HG03095 (cell line): ENCODE results near the gene SLC25A10.

Experiments
- ATAC-seq: cut with Tn5 transposase; IDR thresholded peaks from one replicate; pipeline ENCODE4 v1.9.1; 2021; ENCODE audit warnings: moderate library complexity; ENCODE audit not compliant: unreplicated experiment

Gene SLC25A10

DNA sequence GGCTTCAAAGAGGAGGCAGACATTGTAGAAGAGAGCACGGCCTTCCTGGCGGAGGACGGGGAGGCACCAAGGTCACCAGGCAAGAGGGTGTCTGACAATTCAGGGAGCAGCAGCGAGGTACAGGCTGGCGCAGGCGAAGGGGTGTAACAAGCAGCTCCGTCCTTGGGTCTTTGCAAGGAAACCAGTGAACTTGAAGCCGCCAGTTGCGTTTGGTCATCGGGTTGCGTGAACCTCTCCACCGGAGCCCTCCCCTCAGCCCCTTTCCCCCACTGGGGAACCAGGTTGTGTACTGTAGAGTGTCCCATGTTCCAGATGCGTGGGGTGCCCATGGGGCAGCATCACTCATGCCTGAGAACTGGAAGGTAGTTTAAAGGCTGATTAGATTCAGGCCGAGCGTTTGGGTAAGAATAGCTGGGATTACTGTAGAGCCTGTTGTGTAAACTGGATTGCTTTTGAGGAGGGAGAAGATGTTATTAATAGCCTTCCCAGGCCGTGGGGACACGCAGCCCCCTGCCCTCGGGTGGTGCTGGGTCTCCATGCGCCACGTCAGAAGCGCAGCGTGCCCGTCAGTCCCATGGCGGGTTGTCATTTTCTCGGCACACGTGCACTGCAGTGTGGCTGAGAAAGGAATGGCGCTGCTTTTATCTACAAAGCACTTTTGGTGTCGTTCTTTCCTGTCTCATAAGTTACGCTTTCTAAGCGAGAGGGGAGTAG, 6.4 kb upstream of the SLC25A10 start:
- no peak for ATAC-seq

DNA sequence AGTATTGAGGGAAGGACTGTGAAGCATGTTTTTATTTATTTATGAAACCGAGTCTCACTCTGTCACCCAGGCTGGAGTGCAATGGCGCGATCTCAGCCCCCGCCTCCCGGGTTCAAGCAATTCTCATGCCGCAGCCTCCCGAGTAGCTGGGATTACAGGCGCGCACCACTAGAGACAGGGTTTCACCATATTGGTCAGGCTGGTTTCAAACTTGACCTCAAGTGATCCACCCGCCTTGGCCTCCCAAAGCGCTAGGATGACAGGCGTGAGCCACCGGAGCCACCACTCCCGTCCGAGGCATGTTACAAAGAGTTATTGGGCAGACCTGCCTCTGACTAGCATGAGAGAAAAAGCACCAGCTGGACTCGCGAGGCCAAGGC, 5.9 kb upstream of the SLC25A10 start:
- no peak for ATAC-seq

DNA sequence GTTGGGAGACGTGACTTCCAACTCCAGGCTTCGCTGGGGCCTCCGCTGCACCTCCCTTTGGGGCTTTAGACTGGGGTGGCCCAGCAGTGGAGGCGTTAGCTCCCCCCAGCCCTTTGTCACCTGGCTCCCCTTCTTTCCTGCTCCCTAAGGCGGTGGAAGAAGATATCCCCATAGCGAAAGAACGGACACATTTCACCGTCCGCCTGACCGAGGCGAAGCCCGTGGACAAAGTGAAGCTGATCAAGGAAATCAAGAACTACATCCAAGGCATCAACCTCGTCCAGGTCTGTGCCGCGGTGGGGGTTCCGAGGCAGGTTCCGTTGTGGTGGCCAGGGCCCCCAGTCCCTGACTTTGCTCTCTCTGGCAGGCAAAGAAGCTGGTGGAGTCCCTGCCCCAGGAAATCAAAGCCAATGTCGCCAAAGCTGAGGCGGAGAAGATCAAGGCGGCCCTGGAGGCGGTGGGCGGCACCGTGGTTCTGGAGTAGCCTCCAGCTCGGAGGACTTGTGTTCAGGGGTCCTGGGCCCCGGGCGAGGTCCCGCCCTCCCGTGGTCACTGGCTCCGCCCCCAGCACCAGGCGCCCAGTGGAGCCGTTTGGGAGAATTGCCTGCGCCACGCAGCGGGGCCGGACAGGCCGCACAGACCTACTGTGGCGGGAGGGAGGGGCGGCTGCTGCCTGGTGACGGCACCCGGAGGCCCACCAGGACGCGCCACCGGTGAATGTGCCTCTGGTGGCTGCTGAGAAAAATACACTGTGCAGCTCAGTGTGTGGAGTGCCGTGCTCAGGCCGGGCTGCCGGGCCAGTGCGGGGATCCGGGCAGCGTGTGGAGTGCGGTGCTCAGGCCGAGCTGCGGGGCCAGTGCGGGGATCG, 5.1 kb upstream of the SLC25A10 start:
- ATAC-seq: no peak

DNA sequence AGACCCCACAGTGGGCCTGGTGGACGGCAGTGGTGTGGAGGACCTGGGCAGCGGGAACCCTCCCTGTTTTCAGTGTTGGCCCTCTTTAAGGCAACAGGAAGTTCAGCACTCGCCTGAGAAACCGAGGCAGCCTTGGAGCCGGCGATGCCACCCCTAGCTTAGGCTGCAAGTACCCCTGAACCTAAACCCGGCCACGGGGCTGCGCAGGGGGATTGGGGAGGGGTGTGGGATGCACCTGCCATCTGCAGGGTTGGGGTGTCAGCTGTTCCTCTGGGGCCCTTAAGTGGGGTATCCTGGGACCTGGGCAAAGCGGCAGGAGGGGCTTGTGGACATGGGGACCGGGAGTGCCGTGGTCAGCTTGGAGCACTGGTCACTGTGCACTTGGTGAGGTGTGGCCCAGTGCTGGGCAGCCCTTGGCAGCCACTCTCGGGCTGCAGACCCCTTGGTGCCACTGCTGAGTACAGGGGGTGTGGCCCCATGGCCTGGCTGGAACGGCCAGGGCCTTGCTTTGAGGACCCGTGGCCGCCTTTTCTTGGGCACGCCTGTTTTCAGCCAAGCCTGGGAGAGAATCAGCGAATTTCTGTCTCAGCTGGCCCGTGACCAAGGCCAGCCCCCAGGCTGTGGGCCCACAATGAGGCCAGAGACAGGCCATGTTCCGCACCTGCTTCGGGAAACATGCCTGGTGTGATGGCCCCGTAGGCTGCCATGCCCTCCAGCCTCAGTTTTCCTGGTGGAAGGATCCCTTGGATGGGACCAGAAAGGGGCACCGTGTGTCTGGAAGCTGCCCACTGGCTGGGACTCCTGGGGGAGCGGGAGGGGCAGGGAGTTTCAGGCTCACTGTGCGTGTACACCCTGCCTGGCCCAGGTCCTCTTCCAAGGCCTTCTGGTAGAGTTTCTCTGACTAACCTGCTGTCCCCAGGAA, 4.1 kb upstream of the SLC25A10 start:
- no peak for ATAC-seq

DNA sequence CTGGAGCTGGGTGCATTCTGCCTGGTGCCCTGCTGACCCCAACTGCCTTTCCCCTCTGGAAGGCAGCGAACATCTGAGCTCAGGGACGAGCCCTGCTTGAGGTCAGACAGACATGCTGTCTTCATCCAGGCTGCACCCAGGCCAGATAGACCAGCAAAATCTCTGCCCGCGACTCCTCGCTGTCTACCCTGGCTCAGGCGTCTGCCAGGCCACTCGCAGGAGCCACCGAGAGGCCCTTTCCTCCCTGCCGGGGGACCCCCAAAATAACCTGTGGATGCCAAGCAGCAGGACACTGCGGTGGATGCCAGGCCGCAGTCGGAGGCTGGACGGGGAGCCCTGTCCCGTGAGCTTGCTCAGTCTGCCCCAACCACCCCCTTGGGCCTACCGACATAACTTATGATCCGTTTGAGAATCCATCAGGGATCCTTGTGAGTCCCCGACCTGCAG, 3.3 kb upstream of the SLC25A10 start:
- no peak for ATAC-seq

DNA sequence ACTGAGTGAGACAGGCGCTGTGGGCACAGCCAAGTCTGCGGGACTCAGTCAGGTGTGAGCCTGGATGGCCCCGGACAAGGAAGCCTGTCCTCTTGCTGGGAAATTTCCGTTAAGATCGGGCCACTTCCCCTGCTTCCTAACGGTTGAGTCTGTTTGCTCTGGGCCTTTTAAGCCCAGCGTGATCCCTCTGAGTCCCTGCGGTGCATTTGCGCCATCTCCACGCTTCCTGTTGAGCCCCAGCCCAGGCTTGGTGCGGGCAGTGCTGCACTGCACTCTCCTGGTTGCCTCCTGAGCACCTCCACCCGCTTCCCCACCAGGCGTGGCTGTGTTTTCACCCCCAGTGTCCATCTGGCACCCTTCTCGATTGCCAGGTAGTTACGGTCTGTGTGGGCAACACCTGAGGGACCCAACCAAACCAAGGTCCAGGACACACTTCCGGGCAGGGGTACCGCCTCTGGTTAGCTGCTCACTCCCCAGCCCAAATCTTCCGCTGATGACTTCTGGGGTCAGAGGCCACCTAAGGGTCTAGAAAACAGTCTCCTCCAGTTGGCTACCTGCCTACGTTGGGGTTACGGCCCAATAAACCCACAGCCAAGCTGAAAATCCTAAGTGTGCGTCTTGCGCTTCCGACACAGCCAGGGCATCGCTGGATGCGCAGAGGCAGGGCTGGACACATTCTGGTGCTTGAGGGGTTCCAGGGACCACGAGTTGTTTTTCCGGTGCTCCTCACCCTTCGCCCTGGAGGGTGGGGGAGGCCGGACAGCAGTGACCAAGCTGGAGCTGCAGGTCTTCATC, 1.4 kb upstream of the SLC25A10 start:
- no peak for ATAC-seq

DNA sequence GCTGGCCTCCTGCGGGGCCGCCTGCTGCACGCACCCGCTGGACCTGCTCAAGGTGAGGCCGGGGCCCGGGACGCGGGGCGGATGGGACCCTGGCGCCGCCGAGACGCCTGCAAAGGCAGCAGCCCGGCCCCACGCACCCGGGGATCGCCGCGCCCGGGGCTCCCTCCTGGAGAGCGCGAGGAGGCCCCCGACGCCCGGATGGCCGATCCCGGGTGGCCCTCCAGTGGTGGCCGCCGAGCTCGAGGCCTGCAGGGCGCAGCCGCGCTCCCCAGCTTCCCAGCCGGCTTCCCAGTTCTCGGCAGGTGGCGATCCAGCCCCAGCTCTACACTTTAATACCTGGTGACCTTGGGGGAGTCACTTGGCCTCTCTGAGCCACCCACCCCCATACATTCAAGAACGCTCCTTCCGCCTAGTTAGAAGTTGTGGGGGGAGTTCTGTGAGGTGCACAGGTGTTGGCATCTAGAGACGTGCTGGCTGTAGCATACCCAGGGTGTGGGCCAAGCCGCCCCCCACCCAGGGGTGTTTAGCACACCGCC, 452 bp downstream of the SLC25A10 start:
- no peak for ATAC-seq

DNA sequence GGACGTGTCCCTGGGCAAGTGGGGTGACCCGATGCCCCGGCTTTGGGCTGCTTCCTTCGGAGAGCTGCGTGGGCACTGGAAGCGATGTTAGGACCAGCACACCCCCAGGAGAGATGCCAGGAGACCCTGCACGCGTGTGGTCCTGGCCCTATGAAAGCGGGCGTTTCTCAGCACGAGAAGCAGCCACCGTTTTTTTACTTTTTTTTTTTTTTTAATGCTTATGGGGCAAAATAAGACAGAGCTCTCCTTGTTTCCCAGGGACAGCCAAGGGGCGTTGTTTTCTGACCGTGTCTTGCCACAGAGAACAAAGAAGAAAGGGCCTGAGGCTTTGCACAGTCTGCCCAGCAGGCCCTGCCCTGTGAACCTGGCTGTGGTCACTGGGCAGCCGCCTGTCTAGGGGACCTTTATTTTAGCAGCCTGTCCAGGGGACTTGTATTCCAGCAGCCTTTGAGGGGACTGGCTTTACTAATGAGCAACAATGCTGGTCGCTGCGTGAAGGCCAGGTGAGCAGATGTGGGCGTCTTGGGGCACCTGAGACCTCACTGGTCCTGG, 996 bp downstream of the SLC25A10 start:
- no peak for ATAC-seq

DNA sequence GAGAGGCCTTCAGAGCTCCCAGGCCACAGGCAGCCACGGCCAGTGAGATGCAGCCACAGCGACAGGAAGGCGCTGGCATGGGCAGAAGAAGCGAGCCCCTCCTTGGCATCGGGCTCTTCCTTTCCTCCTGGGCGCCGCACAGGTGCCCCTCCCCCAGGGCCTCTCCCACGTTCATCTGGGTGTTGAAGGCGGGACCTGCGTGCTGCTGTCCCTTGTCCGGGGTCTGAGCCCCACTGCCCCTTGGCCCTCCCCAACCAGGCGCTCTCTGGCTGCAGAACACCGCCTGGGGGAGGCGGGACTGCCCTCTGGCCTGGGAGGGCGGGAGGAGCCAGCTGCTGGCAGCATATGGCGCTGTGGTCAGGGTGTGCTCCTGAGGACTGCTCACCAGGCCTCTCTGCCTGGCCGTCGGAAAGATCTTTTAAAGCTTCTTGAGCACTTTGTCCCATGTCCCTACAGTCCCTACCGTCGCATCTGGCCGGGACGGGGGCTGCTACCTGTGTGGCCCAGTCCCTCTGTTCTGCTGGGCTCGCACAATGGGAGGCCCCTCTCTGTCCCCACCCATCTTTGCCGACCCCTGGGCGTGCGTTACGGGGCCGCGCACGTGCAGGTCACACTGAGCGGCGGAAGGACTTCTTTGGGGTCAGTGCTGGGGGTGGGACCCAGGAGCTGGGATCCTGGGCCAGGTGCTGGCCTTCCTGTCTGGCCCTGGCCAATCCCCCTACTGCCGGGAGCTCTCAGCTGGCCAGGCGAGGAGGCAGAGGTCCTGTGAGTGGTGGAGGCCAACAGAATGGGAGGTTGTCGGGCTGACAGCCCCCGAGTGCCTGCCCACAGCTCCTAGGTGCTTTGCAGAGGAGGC, 1.7 kb downstream of the SLC25A10 start:
- ATAC-seq: no peak

DNA sequence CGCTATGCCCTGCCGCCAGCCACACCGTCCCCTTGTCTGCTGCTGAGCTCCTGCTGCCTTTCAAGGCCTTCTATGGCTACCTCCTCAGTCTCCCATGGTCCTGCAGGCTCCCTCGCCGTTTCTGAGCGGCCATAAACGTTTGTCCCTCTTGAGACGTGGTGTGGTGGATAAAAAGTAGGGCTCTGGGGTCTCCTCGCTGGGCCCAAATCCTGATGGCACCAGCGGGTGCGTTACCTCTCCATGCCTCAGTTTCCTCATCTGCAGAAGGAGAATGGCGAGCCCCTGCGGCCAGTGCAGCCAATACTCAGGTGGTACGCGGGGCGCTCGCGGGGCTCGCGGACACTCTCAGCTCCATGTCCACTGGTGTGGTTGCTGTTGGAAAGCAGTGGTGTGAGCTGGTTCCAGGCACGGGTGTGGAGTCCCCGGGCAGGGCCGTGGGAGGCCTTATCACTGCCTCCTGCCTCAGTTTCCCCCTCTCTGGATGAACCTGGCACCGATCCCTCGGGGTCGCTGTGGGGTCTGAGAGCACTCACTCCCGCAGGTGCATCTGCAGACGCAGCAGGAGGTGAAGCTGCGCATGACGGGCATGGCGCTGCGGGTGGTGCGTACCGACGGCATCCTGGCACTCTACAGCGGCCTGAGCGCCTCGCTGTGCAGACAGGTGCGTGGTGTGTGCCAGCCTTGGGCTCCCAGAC, 2.5 kb downstream of the SLC25A10 start:
- no peak for ATAC-seq

DNA sequence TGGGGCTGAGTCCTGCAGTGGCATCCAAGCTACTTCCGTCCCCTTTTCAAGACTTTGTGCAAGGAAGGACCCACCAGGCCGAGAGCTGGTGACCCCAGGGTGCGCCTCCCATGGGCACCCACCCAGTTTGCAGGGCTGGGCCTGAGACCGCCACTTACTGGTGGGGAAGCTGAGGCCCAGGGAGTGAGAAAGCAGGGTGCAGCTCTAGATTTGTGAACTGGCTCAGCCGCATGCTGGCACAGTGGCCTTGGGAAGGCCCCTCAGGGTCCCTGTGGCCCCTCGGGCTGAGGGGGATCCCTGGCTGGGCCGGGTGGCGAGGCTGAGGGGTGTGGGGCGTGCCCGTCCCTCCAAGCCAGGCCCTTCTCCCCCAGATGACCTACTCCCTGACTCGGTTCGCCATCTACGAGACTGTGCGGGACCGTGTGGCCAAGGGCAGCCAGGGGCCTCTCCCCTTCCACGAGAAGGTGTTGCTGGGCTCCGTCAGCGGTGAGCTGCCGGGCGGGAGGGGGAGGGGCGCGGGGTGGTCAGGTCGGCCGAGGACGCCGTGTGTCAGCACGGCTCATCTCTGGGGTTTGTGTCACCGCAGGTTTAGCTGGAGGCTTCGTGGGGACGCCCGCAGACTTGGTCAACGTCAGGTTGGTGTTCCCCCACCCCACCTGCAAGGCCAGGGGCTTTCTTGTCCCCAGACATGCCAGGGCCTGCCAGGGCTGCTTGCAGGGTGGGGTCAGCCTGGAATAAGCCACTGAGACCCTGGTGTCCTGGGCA, 3.2 kb downstream of the SLC25A10 start:
- ATAC-seq: no peak

DNA sequence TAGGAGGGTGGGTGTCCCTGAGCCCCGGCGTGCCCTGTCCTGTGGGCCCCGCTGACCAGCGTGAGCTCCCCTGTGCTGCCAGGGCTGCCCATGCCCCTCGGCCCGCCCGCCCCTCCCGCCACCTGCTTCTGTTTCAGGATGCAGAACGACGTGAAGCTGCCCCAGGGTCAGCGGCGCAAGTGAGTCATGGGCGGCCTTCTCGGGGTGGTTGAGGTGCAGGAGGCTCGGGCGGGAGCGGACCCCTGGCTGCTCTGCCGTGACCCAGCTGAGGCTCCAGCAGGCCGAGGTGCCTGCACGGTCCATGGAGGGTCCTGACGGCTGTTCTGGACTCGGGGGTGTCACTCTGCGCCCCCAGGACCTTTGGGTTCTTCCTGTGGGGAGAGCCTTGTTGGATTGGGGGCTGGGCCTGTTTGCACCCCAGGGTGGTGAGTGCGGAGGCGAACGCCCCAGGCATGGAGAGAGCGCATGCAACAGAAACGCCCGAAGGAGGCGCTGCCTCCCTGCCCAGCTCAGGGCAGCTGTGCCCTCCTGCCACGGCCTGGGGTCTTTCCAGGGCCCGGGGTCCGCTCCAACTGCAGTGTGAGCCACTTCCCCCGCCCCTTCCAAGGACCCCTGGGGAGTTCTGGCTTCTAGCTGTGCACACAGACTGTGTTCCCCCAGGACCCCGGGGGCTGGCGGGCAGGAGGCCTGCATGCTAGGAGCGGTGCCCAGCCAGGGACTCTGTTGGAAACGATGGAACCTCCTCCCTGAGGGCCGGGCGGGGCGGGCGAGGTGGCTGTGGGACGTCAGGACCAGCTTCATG, 4.0 kb downstream of the SLC25A10 start:
- no peak for ATAC-seq

DNA sequence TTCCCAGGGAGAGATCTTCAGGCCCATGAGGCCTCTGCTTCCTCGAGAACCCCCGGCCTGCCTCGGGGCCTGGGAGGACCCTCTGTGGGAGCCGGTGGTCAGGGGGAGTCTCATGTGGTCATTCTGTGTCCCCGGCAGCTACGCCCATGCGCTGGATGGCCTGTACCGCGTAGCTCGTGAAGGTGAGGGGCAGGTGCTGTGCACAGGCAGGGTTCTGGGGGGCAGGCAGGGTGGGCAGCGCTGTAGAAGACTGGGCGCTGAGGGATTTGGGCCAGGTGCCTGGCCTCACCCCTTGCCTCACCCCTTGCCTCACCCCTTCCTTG, 4.6 kb downstream of the SLC25A10 start:
- ATAC-seq: no peak

DNA sequence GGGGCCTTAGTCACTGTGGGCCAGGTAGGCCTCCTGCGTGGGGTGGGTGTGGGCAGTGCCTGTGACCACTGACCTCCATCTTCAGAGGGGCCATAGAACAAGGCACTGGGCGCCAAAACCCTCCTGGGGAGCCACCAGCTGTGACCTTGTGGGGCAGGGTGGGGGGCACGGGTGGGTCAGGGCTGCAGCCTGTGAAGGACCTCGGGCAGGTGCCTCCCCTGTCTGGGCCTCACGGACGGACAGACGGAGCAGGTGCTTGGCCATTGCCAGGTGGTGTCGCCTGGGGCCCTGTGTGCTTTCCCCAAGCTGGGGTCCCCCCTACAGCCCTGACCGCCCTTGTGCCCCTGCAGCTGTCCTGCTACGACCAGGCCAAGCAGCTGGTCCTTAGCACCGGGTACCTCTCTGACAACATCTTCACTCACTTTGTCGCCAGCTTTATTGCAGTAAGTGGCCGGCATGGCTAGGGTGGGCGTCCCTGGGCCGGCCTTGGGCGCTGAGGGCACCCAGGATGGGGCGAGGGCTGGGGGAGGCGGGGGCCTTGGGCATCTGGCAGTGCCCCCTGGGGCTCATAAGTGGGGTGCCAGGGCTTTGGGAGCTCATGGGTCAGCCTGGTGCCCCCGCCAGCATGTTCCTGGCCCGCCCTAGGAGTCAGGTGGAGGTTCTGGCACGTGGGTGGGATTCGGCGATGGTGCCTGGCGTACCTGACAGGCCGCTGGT, 5.1 kb downstream of the SLC25A10 start:
- no peak for ATAC-seq

DNA sequence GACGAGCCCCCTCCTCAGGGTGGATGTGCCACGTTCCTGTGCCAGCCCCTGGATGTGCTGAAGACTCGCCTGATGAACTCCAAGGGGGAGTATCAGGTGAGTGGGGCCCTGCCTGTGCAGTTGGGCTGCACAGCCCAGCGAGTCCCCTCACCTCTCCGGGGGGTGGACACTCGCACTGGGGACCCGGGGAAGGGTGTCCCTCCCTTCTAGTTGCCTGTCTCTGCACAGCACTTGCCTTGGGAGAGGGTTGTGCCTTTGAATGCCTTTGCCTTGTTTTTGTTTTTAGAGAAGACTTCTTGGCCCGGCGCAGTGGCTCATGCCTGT, 5.6 kb downstream of the SLC25A10 start:
- no peak for ATAC-seq

DNA sequence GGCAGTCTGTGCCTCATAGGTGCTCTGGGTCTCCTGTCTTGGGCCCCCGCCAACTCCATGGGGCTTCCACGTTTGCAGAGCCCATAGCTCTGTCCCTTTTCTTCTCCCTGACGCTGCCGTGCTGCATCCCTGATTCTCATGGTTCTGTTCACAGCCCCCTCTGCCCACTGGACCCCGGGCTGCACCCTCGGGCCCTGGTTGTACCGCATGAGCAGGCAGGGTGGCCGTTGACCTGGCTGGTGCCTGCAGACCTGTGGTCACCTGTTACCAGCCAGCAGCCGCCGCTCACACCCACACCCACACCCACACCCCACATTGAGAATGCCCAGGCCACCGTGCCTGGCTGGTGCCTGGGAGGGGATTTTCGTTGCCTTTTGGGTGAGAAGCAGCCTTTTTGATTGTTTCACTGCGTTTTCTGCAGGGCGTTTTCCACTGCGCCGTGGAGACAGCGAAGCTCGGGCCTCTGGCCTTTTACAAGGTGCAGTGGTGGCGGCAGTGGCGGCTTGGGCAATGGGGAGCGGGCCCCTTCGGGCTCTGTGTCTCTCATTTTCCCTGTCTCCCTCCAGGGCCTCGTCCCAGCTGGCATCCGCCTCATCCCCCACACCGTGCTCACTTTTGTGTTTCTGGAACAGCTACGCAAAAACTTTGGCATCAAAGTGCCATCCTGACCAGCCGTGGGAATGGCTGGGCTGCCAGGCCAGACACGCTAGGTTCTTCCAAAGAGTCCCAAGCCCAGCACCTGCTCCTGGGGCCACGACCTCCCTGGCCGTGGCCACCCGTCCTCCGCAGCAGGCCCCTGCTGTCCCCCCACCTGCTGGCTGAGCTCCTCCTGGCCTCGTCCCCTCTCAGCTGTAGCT, 7.6 kb downstream of the SLC25A10 start:
- ATAC-seq: no peak
